GM20000 (cell line): ENCODE measurements around the gene ELMO3.

Source experiments
- DNase-seq: peaks from one replicate; pipeline ENCODE4 v3.0.0; 2012; ENCODE audit warnings: low spot score
- TF ChIP-seq, protein P1 (sequence below): IDR thresholded peaks from 2 replicates; pipeline ENCODE4 v1.5.1; 2012; ENCODE audit warnings: mild to moderate bottlenecking, control low read depth; ENCODE audit errors: extremely low read depth, missing control alignments

Gene ELMO3

GRCh38 chr16:67179421-67180080 lies 19.4 kb upstream of the ELMO3 start:
- DNase-seq = no peak
- TF ChIP-seq, protein P1, sequence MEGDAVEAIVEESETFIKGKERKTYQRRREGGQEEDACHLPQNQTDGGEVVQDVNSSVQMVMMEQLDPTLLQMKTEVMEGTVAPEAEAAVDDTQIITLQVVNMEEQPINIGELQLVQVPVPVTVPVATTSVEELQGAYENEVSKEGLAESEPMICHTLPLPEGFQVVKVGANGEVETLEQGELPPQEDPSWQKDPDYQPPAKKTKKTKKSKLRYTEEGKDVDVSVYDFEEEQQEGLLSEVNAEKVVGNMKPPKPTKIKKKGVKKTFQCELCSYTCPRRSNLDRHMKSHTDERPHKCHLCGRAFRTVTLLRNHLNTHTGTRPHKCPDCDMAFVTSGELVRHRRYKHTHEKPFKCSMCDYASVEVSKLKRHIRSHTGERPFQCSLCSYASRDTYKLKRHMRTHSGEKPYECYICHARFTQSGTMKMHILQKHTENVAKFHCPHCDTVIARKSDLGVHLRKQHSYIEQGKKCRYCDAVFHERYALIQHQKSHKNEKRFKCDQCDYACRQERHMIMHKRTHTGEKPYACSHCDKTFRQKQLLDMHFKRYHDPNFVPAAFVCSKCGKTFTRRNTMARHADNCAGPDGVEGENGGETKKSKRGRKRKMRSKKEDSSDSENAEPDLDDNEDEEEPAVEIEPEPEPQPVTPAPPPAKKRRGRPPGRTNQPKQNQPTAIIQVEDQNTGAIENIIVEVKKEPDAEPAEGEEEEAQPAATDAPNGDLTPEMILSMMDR = no peak

DNA sequence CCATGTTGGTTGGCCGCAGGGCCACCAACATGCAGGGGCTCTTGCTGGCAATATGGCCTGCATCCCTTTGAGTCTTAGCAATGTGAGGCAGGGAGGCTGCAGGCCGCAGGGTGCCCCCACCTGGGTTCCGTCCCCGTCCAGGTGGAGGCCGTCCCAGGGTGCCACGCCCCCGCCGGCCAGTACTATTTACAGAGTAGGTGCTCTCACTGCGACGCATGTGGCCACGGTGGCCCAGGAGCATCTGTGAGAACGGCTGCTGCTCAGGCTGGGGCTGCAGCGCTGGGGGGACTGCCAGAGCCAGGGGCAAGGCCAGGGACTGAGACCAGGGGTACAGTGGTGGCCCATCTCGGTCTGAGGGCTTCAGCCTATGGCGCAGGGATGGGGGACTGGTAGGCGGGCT lies 18.8 kb upstream of the ELMO3 start:
- TF ChIP-seq, protein P1 = no peak
- DNase-seq = no peak

DNA sequence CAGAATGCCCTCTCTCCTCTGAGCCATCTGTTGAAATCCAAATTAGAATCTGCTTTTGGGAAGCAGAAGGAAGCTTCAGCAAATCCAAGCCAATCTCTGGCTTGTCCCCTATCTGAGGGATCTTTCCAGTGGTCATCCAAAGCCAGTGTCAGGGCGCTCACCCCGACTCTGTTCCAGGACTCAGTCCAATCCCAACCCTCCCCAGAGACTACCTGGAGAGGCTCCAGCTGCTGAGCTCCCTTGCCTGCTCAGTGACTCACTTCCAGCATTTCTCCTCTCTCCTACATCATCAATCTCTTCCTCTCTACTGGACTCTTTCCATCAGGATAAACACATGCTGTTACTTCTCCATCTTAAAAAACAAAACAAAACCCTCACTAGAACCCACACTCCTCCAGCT lies 17.6 kb upstream of the ELMO3 start:
- TF ChIP-seq, protein P1 = no peak
- no peak for DNase-seq

DNA sequence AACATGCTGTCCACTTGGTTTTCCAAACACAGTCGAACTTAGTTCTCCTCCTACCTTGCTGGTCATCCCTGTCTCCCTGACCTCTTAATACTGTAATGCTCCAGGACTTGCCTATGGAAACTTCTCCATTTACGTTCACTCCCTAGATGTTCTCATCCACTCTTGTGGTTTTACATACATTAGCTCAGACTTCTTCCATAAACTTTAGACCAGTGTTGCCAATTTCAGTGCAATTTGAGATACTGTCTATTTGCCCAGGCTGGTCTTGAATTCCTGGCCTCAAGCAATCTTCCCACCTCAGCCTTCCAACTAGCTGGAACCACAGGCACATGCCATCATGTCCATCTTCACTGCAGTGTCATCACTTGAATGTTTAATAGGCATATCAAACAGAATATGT lies 16.6 kb upstream of the ELMO3 start:
- TF ChIP-seq, protein P1 = no peak
- DNase-seq = no peak

DNA sequence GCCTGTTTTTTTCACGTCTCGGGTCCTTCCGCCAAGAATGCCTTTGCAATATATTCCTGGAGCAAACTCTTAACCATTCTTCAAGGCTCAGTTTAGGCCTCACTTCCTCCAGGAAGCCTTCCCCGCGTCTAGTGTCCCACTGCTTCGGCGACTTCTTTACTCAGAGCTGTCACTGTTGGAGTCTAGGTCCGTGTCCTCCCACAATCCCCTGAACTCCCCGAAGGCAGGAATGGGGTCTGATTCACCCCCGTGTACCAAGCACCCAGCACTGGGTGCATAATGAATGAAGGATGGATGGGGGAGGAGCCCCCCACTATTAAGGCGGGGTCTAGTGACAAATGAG lies 15.7 kb upstream of the ELMO3 start:
- DNase-seq = no peak
- TF ChIP-seq, protein P1 = no peak

DNA sequence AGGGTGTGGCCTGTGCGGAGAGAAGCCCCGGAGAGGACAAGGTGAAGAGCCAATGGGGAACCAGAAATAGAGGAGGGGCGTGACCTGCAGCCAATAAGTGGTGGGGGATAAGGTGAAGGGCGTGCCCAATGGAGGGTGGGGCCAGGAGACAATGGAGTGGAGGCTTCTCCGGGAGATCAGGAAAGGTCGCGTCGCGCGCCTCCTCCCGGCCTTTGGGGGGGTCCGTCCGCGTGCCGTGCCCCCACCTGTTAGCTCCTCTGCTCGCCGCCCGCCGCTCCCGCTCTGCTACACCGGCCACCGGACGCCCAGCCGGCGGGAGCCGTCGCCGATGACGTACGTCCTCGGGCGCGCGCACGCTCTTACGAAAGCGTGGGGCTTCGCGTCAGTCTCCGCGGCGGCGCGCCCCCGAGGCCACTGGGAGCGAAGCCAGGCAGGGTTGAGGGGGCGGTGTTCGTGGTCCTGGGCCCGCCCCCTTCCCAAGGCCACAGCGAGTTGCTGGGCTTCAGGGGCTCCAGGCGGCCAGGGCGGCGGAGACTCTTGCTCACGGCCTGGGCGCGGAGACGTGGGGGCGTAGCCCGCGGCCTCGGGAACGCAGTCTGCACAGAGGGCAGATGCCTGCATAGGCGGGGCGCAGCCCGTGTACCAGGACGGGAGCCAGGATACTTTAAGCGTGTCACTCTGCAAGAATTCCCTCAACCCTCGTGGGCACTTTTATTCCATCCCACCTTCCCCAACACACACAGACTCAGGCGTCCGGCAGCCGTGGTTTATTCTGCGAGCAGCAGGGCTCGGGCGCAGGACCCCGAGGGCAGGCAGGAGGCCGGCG lies 15.1 kb upstream of the ELMO3 start, which contains the start of gene MATCAP1:
TSS of gene MATCAP1 (minus strand) at position 337 of the 826 bp plus-strand sequence. CDS start 3,353 bp downstream, outside the sequence.
- peak; percentile 100 for DNase-seq
- TF ChIP-seq, protein P1 = no peak

GRCh38 chr16:67184453-67184994 lies 14.4 kb upstream of the ELMO3 start:
- TF ChIP-seq, protein P1 = no peak

More at GRCh38 chr16:67184453-67184994, 14.4 kb upstream of the ELMO3 start:
- peak; percentile 47 for DNase-seq
